ENCODE measurements around the gene CPA5. TPM values are rescaled to one million over a fixed set of nuclear protein-coding genes. Genes with fewer than 3 reads are reported as not detected.

CPA5 gene
- polyA plus RNA-seq, 1 donor, result not detected

GRCh38 chr7:130379532-130379920 is 34.9 kb downstream of the CPA5 start:
- DNase-seq, result no peak

- no peak for DNase-seq
Measured at GRCh38 chr7:130379921-130380860, 35.6 kb downstream of the CPA5 start, which contains the start of gene CPA1. TSS of gene CPA1 (plus strand) at chr7:130380494. CDS start at chr7:130380521, 27 bp downstream.

GRCh38 chr7:130380861-130381455 is 36.3 kb downstream of the CPA5 start:
- DNase-seq, result no peak

- no peak for DNase-seq
Measured at GRCh38 chr7:130381468-130382312, 37.1 kb downstream of the CPA5 start.

- DNase-seq, result no peak
Measured at GRCh38 chr7:130383187-130383980, 38.8 kb downstream of the CPA5 start.

- DNase-seq, result no peak
Measured at GRCh38 chr7:130384371-130384801, 39.8 kb downstream of the CPA5 start.

GRCh38 chr7:130384841-130385599 is 40.4 kb downstream of the CPA5 start:
- no peak for DNase-seq

- DNase-seq, result no peak
Measured at GRCh38 chr7:130385600-130386066, 41.0 kb downstream of the CPA5 start.

- DNase-seq, result no peak
Measured at GRCh38 chr7:130386876-130387275, 42.3 kb downstream of the CPA5 start.

- DNase-seq, result no peak
Measured at GRCh38 chr7:130387306-130387627, 42.7 kb downstream of the CPA5 start.

GRCh38 chr7:130387628-130388403 is 43.2 kb downstream of the CPA5 start:
- no peak for DNase-seq

- DNase-seq, result no peak
Measured at GRCh38 chr7:130388671-130389070, 44.1 kb downstream of the CPA5 start.

GRCh38 chr7:130390486-130390885 is 45.9 kb downstream of the CPA5 start:
- DNase-seq, result no peak

- no peak for DNase-seq
Measured at GRCh38 chr7:130393101-130393561, 48.5 kb downstream of the CPA5 start.

- no peak for DNase-seq
Measured at GRCh38 chr7:130393841-130394411, 49.3 kb downstream of the CPA5 start.

- no peak for DNase-seq
Measured at GRCh38 chr7:130394421-130395195, 50.0 kb downstream of the CPA5 start.

GRCh38 chr7:130395421-130395820 is 50.8 kb downstream of the CPA5 start:
- no peak for DNase-seq

GRCh38 chr7:130396109-130396508 is 51.5 kb downstream of the CPA5 start:
- DNase-seq, result no peak

Data from left kidney (tissue), 2 donors.